HG03108 (cell line): Measurements from ENCODE around the gene TBC1D21.

Source experiments
- ATAC-seq: cut with Tn5 transposase; IDR thresholded peaks from one replicate; pipeline ENCODE4 v1.9.1; 2021; ENCODE audit warnings: moderate library complexity; ENCODE audit not compliant: unreplicated experiment

TBC1D21 gene, protein sequence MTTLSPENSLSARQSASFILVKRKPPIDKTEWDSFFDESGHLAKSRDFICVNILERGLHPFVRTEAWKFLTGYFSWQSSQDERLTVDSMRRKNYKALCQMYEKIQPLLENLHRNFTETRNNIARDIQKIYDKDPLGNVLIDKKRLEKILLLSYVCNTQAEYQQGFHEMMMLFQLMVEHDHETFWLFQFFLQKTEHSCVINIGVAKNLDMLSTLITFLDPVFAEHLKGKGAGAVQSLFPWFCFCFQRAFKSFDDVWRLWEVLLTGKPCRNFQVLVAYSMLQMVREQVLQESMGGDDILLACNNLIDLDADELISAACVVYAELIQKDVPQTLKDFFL

DNA sequence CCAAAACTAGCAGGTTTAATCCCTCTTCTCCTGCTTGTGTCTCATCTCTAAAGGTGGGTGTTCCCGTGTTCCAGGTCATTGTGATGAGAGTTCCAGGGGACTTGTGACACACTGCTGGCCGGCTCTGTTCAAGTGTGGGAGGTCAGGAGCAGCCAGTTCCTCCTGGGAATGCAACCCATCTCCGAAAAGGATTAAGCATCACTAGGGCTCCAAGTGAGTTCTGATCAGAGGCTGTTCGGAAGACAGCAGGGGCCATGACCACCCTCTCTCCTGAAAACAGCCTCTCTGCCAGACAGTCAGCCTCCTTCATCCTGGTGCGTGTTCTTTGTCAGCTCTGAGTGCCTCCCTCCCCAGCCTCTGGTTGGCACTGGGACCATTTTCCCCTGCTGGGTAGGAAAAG lies at the start of gene TBC1D21:
TBC1D21 (plus strand) TSS at position 109 of the 400 bp plus-strand sequence; CDS start at position 255, 146 bp downstream.
- no peak for ATAC-seq

DNA sequence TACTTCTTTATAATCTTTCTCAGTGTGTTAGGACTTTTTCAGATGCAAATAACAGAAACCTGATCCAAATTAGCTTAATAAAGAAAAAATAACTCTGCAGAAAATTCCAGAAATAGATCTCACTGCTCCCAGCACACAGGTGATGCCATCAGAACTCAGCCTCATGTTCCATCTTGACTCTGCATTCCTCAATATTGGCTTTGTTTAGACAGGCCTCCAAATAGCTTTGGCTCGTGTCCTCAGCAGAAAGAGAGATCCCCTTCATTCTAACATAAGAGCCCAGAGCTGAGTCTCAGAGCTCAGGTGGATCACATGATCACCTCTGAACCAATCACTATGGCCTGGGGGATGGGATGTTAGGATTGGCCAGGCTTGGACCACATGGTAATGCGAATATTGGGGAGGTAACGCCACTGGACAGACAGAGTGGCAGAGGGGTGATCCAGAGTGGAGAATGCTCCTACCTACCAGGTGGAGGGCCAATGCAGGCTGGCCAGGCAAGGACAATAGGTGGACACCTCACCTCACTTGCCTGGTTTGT lies 46.6 kb upstream of the TBC1D21 start:
- no peak for ATAC-seq

DNA sequence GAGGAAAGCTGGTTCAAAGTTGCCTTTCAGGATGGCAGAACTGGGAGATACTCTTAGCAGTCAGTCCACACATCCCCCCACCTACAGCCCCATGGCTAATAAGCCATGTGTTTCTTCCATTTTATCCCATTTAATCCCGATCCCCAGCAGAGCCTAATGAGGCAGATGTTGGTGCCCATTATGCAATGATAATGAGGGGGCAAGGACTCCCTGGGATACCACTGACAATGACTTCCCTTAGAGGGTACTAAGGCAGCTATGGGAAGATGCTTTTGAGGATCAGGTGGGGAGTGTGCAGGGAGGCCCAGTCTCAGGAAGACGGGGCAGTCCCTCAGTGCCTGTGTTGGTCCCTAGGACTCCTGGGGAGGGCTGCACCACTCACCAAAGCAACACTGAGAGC lies 43.8 kb upstream of the TBC1D21 start:
- no peak for ATAC-seq

DNA sequence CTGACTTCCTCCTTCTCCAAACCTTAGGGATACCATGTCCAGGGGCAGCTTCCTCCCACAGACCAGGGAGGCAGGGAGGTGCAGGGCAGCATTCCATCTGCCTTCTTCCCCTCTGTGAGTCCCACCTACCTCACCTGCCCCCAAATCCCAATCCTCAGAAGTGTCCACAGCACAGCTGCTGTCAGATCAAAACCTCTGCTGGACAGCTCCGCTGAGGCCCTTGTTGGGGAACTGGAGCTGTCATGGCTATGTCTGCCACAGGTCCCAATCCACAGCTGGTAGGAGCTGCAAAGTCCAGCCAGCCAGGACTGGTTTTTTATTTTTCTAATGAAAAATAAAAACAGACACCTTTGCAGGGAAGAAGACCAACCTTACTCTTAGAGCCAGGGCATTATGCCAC lies 40.7 kb upstream of the TBC1D21 start:
- ATAC-seq, result no peak

DNA sequence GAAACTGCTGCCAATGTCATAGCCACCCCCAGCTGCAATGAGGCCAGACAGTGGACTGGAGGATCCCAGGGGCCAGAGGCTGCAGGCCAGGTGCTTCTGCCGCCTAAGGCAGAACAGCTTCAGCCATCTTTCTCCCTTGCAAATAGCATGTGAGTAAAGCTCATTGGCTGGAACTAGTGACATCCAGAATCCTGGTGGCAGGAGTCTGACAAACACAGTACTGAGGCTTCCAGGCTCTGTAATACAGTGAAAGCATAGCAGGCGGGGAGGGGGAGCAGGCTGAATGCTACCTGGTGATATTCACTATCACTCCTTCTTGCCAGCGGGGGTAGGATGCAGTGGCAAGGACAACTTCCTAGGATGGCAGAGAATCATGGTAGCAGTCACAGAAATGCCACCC lies 36.5 kb upstream of the TBC1D21 start:
- no peak for ATAC-seq

DNA sequence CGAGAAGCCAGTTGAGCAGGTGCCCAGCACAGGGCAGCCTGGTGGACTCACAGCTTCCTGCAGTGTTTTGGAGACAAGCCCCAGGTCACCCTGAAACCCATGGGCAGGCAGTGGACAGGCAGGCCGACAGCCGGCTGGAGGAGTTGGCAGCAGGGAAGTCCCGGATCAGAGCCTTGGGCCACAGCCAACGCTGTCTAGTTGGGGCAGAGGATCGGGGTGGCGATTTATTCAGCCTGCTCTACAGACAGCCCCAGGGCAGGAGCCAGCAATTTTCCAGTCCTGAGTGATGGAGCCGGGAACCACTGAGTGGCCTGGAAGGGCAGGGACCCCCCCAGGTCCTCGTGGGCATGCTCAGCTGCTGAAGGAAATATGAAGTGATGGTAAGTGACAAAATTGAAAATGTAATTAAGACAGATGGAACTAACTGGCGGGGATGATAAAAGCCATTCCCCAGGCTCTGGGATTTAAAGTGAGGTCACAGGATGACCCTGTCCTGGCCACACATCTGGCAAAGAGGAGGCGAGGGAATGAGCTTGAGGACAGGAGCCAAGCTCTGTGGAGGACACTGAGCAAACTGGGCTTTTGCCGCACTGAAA lies 34.4 kb upstream of the TBC1D21 start:
- no peak for ATAC-seq

DNA sequence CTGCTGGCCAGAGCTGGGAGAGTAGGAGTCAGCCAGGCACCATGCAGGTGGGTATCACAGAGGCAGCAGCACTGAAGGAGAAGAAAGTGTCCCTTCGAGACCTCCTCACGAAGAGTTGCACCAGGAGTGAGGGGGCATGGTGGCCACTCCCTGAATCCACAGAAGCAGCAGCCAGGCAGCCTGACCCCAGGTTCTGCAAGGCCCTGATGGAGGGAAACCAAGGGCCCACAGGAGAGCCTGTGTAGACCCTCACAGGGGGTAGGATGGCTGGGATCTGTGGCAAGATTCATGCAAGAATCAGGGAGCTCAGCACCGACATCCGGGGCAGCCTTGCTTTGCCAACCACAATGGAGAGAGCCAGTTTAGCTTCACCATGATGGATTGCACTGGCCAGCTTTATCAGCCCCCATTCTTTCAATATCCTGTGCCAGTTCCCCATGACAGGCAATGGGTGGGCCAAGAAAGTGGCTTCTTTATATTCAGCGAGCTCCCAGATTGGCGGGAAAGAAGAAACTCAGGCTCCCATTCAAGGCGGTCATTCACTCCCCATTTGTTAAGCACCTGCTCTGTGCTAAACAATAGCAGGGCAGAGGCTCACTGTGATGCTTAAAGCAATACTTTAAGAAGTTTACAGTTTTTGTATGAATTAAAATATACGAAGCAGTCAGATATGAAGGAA lies 33.5 kb upstream of the TBC1D21 start:
- ATAC-seq, result no peak

DNA sequence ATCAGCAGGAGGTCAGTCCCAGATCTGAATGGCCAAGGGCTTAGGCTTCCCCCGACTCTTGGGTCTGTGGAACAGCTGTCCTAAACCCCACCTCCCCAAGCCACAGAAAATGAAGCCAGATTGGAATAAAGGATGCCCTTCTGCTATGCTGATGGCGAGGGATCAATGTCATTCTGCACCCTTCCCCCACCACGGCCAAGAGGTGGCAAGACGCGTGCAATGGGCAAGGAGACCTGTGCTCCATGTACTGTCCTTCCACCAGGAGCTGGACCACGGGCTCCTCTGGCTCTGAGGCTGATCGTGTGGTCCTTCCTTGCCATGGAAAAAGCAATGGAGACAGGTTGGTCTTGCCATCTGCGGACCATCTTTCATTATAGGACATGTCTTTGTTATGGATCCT lies 32.6 kb upstream of the TBC1D21 start:
- no peak for ATAC-seq

DNA sequence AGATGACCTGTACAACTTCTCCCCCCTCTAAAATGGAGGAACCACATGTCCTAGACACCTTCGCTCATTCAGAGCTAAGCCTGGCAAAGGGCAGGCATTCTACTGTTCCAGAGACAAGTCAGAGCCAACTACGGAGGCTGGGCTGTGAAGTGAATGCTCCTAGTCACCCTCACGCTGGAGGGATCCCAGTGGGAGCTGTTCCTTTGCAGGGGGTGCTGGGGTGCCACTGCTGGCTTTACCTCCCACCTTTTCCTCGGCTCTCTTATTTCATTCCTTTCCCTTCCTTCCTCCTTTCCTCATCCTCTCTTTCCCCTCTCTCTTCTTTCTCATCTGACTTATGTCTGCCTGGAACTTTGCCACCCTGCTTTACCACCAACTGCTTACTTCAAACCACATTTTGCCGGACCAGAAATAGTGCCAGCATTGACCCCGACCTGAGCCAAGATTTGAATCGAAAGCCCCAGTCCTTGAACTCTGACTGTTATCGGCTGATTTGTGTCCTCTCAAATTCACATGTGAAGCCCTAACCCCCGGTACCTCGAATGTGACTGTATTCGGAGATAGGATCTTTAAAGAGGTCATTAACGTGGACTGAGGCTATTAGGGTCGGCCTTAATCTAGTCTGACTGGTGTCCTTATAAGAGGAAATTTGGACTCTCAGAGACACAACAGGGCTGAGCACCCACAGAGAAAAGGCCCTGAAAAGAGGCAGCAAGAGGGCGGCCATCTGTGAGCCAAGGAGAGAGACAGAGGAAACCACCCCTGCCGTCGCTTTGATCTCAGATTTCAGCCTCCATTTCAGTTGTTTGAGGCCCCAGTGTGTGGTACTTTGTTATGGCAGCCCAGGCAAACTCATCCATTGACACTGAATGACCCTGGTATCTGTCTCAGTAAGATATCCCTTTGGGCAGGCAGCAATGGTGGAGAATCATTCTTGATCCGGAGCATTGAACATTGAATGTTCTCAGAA lies 31.3 kb upstream of the TBC1D21 start:
- ATAC-seq, result no peak

DNA sequence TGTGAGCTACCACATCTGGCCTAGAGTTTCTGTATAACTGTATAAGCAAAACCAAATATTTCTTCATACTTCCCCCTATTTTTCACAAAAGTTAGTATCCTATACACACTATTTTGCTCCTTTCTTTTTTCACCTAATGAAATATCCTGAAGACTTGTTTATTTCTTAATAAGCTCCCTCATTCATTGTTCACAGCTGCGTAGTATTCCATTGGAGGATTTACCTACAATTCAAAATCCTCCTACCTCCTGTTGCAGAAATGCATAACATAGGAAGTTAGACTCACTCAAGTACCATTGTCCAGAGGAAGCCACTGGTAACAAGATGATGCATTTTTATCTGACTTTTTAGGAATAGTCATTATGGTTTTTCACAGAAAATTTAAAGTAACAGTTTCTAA lies 29.6 kb upstream of the TBC1D21 start:
- ATAC-seq, result no peak

DNA sequence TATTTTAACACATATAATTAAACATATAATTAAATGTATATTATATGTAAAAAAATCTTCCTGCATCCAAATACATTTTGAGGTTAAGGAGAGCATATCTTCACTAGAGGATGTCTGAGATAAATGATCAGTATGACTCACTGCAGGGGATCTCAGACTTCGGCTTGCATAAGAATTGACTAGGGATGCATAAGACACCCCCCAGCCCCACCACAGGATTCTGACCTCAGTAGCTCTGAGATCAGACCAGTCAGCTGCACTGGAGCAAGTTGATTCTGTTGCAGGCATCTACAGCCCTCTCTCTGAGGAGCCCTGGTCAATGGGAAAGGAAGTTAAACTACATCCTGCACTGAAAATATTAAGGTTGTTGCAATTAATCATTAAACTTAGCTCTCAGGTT lies 29.0 kb upstream of the TBC1D21 start:
- ATAC-seq, result no peak

DNA sequence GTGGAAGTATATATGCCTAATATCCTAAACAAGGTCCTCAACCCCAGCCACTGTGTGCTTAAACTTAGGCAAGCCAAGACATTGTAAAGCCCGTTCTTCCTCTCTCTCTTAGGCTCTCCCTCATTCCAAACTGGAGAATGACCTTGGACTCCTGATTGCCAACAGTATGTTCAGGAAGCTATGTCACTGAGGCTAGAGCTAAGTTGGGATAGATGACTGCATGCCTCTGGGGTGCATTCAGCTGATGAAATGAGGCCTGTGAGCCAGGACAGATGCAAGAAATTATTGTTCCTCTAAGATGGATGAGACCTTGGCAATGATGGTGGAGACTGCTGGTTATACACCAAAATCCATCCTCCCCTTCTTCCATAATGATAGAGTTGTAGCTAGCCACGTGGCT lies 27.9 kb upstream of the TBC1D21 start:
- ATAC-seq, result no peak

DNA sequence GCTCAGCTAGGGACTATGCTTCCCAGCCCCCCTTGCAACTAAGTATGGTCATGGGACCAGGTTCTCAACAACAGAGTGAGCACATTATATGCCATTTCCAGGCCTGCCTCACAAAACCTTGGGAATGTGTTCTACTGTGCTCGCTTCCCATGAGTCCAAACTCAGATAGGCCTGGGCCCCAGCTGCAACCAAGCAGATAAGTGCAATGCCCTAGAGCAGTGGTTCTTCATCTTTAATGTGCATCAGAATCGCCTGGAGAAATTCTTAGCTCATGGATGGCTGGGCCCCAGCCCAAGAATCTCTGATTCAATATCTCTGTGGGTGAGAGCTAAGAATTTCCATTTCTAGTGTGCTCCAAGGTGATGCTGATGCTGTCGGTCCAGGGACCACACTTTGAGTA lies 27.5 kb upstream of the TBC1D21 start:
- no peak for ATAC-seq

DNA sequence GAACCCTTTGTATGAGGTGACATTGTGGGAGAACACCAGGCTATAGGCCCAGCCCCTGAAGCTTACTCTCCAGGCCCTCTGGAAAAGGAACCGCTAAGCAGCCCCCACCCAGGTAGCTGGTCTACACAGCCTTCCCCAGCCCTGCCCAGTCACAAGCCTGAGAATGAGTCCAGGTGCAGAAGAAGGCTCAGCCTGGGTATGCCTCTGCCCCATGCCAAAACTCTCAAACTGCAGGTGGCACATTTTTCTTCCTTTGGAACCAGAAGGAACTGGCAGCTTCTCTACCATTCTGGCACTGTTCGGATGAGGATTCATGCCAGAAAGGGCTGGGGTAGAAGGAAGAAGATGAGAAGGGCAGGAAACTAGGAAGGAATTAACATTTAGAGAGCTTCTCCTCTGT lies 23.7 kb upstream of the TBC1D21 start:
- ATAC-seq, result no peak

DNA sequence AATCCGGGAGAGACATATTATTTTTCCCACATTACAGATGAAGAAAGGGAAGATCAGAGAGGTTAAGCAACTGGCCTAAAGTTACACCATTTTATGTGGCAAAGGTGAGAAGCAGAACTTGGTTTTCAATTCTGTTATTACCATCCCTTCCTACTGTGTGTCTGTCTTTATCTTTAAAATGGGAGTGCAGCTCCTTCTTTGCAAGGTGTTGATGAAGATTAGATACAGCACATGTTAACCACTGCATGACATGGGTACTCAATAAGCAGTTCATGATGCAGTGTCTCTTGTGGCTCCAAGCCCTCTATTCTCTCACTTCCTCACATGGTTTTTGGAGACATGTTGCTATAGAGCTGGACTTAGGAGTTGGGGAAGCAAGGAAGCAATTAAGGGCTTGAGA lies 23.1 kb upstream of the TBC1D21 start:
- ATAC-seq, result no peak

DNA sequence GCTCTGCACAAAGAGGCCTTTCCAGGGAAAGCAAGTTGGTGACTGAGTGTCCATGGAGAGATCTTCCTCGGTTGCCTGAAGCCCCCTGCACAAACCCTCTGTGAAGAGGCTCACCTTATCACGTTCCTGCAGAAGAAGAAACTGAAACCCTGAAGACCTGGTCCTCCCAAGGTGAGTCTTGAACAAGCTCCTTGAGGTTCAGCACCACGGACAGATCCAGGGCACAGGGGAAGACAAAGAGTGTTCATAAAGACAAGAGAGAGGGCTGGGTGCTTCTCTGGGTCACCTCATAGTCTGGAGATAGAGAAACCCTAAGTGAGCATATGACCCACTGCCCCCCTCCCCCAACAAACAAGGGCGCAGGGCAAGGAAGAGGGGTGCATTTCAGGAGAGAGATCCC lies 21.7 kb upstream of the TBC1D21 start:
- ATAC-seq, result no peak

DNA sequence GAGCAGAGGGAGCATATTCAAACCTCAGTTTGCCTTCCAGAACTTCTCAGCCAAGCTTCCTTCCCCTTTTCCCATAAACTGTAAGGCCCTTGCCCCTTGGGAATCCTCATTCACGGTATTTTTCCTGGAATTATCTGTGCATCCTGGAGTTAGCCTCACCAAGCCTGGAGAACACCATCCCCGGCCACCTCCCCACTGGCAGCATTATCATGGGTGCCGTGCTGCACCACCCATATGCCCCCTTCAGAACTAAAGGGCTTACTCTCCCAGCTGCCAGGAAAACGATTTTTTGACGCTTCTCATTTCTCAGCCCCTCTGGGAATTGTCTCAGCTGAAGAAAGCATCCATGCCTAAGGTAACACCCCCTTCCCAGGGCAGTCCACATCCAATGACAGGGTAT lies 20.9 kb upstream of the TBC1D21 start:
- ATAC-seq, result no peak

DNA sequence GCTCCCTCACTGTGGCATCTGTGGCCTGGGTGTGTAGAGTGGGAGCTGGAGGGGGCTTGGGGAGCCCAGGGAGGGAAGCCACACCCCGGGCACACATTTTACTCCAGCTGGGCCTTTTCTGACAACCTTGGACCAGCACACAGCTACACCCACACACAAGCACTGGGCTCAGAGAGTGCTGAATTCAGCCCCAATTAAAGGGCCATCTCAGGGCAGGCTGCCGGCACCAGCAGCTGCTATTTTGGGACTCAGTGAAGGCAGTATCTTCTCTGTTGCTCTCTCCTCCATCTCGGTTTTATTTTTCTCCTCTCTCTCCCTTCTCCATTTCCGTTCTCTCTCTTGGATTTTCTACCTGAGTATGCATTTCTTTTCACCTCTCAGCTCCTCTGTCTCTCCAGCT lies 19.1 kb upstream of the TBC1D21 start:
- ATAC-seq, result no peak

DNA sequence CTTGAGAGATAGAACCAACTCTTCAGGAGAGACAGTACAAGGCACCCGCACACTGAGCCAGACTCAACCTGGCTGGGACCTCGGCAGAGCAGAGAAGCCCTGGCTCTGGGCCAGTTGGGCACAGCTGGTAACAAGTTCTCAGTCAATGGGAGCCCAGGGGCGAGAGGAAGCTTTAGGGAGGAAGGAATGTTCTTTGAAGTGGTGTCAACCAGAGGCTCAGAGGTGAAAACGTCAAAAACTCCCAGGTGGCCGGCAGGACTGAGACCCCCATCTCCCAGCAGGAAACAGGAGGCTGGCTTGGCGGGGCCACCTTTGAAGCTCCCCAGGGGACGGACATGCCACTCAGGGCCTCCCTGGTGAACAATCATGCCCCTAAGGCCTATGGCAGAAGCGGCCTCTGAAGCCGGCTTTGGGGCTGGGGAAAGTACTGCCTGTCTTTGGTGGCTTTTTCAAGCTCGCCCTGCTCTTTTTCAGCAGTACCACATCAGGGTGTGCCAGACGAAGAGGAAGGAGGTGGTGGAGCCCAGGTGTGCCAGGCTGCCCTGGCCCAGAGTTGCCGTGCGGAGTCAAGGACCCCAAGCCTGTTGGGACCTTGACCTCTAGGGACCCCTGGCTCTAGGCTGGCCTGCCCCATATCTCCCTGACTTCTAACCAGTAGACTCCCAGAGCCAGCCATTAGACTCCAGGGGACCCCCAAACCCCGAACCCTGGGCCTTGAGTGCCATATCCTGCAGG lies 16.7 kb upstream of the TBC1D21 start:
- ATAC-seq, result no peak

DNA sequence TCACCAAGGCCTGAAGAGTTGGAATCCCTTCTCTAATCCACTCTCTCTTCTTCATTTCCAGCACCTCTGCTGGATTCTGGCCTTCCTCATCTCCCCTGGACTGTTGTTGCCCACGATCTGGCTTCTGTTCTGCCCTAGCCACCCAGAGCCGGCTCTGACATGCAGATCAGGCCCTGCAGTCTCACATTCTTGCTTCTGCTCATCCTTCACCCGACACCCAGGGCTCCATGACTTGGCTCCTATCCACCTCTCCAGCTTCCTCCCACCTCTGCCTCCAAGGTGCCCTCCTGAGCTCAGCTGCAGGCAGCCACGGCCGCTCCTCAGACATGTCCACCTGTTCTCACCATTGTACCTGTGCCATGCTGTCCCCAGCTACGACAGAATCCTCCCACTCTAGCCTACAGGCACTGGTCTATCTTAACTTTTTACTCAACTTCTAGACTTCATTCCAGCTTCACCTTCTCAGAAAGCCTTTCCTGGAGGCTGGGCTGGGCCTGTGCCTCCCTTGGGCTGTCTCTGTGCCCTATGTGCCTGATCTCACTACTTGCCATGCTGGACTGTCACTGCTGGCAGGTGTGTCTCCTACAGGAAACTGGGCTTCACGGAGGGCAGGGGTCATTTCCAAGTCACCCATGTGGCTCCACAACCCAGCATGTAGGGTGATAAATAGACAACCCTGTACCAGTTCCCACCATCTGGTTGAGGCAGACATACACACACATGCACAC lies 16.0 kb upstream of the TBC1D21 start:
- no peak for ATAC-seq
